GM12865 (cell line): ENCODE measurements around the gene TCF20.

Experiments used
- DNase-seq: peaks from one replicate; pipeline ENCODE4 v3.0.0; 2010; ENCODE audit warnings: low read depth
- H3K4me3 ChIP-seq: 2 replicates; pipeline ENCODE4 v1.5.1; 2011; ENCODE audit warnings: mild to moderate bottlenecking, low read depth, low read length, control low read depth
- CTCF ChIP-seq: IDR thresholded peaks from 2 replicates; pipeline ENCODE4 v1.5.1; 2011; ENCODE audit warnings: low read length, control low read depth, low read depth, inconsistent platforms; ENCODE audit not compliant: insufficient read depth; ENCODE audit errors: missing control alignments

The TCF20 gene

GRCh38 chr22:42282252-42282942 is 11.9 kb upstream of the TCF20 start:
- no peak for TF ChIP-seq CTCF
- DNase-seq: no peak
- H3K4me3 ChIP-seq: no peak overlapping the region

GRCh38 chr22:42281706-42282251 is 11.3 kb upstream of the TCF20 start:
- H3K4me3 ChIP-seq: no peak overlapping the region
- no peak for TF ChIP-seq CTCF
- DNase-seq: no peak

- H3K4me3 ChIP-seq: no peak overlapping the region
- DNase-seq: no peak
- no peak for TF ChIP-seq CTCF
These were observed 10.8 kb upstream of the TCF20 start for GRCh38 chr22:42281284-42281683.

- DNase-seq: no peak
- no peak overlapping the region for H3K4me3 ChIP-seq
- no peak for TF ChIP-seq CTCF
These were observed 10.4 kb upstream of the TCF20 start for GRCh38 chr22:42280836-42281235.

- no peak for TF ChIP-seq CTCF
- DNase-seq: no peak
- no peak overlapping the region for H3K4me3 ChIP-seq
These were observed 9.7 kb upstream of the TCF20 start for GRCh38 chr22:42280140-42280539.

GRCh38 chr22:42279425-42280020 is 9.1 kb upstream of the TCF20 start:
- no peak for TF ChIP-seq CTCF
- H3K4me3 ChIP-seq: no peak overlapping the region
- no peak for DNase-seq
